ENCODE results near the gene CYSLTR2.

DNA sequence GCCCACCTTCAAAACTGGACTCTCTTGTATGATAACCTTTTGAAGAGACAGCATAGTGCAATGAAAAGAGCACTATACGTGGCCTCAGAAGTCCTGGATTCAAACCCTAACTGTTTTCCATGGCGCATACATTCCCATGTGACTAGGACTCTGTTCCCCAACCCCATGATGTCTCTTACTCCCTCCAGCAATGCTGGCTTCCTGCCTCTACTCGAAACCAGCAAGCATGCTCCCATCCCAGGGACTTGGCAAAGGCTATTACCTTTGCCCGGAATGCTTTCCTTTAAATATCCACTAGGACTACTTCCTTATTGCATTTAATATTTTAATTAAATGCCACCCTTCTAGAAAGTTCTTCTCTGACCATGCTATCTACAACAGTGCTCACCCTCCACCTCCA, 75.1 kb downstream of the CYSLTR2 start:
- TF ChIP-seq CTCF (IDR thresholded peaks at IDR 0.05) (no peak), POLR2AphosphoS5 (IDR thresholded peaks at IDR 0.05; ENCODE audit: low read depth, low read length) (no peak), TCF7L2 (IDR thresholded peaks at IDR 0.05; ENCODE audit: low read depth, low read length) (no peak), SIN3A (IDR thresholded peaks at IDR 0.05; ENCODE audit: borderline replicate concordance, insufficient read depth, low read depth, low read length) (no peak)
- TF ChIP-seq, protein P1, sequence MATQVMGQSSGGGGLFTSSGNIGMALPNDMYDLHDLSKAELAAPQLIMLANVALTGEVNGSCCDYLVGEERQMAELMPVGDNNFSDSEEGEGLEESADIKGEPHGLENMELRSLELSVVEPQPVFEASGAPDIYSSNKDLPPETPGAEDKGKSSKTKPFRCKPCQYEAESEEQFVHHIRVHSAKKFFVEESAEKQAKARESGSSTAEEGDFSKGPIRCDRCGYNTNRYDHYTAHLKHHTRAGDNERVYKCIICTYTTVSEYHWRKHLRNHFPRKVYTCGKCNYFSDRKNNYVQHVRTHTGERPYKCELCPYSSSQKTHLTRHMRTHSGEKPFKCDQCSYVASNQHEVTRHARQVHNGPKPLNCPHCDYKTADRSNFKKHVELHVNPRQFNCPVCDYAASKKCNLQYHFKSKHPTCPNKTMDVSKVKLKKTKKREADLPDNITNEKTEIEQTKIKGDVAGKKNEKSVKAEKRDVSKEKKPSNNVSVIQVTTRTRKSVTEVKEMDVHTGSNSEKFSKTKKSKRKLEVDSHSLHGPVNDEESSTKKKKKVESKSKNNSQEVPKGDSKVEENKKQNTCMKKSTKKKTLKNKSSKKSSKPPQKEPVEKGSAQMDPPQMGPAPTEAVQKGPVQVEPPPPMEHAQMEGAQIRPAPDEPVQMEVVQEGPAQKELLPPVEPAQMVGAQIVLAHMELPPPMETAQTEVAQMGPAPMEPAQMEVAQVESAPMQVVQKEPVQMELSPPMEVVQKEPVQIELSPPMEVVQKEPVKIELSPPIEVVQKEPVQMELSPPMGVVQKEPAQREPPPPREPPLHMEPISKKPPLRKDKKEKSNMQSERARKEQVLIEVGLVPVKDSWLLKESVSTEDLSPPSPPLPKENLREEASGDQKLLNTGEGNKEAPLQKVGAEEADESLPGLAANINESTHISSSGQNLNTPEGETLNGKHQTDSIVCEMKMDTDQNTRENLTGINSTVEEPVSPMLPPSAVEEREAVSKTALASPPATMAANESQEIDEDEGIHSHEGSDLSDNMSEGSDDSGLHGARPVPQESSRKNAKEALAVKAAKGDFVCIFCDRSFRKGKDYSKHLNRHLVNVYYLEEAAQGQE (IDR thresholded peaks at IDR 0.05; ENCODE audit: insufficient read depth in 1 of 2, low read depth in 2 of 2, low read length in 1 of 2), result no peak
